ENCODE data around the gene MMP14. TPM values are rescaled to one million over a fixed set of nuclear protein-coding genes. Genes with fewer than 3 reads are reported as not detected.
A peak's percentile ranks its signal among the peaks of the same experiment; 100 is the strongest.

MMP14 gene
- total and polyA plus RNA-seq, 9 of the 15 experiments (the other 6 are each of a cell fraction or from before 2014, with no cell fraction given), result 0.36 to 5.8 (median 1.3) TPM; not detected in 2

GRCh38 chr14:22871224-22872032 is 35.0 kb downstream of the MMP14 start, which contains the start of gene LRP10 (continued):
- TF ChIP-seq MBD1 (CRISPR knock-in tag; IDR thresholded peaks at IDR 0.05), result no peak
- TF ChIP-seq KLF1 (tag; IDR thresholded peaks at IDR 0.05), result peak; percentile 80
- no peak for TF ChIP-seq HDAC8 (tag; IDR thresholded peaks at IDR 0.05)
- no peak for TF ChIP-seq BCL6 (CRISPR knock-in tag; IDR thresholded peaks at IDR 0.05)
- TF ChIP-seq KLF16 (IDR thresholded peaks at IDR 0.05), result no peak
- TF ChIP-seq RB1 (IDR thresholded peaks at IDR 0.05; ENCODE audit: low read depth), result peak; percentile 70
- no peak for TF ChIP-seq SAP30 (IDR thresholded peaks at IDR 0.05; ENCODE audit: borderline replicate concordance, insufficient read depth, low read depth, low read length, poor library complexity, severe bottlenecking)
- peak; percentile 42; the same call in 1 of the 2 replicates for TF ChIP-seq NBN (IDR thresholded peaks at IDR 0.05; ENCODE audit: low read depth)
- TF ChIP-seq BRF1 (IDR thresholded peaks at IDR 0.05; ENCODE audit: borderline replicate concordance, extremely low read depth, insufficient read length), result no peak
- no peak for TF ChIP-seq ZKSCAN1 (IDR thresholded peaks at IDR 0.05; ENCODE audit: low read depth, low read length)
- TF ChIP-seq NCOA1 (IDR thresholded peaks at IDR 0.05; ENCODE audit: low read depth), result no peak
- TF ChIP-seq ZNF121 (CRISPR knock-in tag; conservative IDR thresholded peaks at IDR 0.05), result no peak
- TF ChIP-seq, protein P1, sequence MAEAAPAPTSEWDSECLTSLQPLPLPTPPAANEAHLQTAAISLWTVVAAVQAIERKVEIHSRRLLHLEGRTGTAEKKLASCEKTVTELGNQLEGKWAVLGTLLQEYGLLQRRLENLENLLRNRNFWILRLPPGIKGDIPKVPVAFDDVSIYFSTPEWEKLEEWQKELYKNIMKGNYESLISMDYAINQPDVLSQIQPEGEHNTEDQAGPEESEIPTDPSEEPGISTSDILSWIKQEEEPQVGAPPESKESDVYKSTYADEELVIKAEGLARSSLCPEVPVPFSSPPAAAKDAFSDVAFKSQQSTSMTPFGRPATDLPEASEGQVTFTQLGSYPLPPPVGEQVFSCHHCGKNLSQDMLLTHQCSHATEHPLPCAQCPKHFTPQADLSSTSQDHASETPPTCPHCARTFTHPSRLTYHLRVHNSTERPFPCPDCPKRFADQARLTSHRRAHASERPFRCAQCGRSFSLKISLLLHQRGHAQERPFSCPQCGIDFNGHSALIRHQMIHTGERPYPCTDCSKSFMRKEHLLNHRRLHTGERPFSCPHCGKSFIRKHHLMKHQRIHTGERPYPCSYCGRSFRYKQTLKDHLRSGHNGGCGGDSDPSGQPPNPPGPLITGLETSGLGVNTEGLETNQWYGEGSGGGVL (CRISPR knock-in tag; IDR thresholded peaks at IDR 0.05), result no peak
- TF ChIP-seq RAD21 (CRISPR knock-in tag; conservative IDR thresholded peaks at IDR 0.05 in 1 of 2, IDR thresholded peaks at IDR 0.05 in 1 of 2), result 0 out of 4 replicates have a peak, but pooled peaks of 1 of the 2 experiments have one; percentile 10
- TF ChIP-seq NFIC (IDR thresholded peaks at IDR 0.05), result peak; percentile 0
- TF ChIP-seq ZC3H11A (IDR thresholded peaks at IDR 0.05; ENCODE audit: low read depth, low read length), result no peak
- peak; percentile 69 for TF ChIP-seq PCBP1 (IDR thresholded peaks at IDR 0.05; ENCODE audit: low read depth, low read length, poor library complexity, severe bottlenecking)
- no peak for TF ChIP-seq ZNF830 (CRISPR knock-in tag; IDR thresholded peaks at IDR 0.05)
- peak; percentile 84 for TF ChIP-seq TFAP4 (CRISPR knock-in tag; IDR thresholded peaks at IDR 0.05; ENCODE audit: borderline replicate concordance)
- TF ChIP-seq ZNF184 (CRISPR knock-in tag; IDR thresholded peaks at IDR 0.05), result no peak
- TF ChIP-seq, protein P2, sequence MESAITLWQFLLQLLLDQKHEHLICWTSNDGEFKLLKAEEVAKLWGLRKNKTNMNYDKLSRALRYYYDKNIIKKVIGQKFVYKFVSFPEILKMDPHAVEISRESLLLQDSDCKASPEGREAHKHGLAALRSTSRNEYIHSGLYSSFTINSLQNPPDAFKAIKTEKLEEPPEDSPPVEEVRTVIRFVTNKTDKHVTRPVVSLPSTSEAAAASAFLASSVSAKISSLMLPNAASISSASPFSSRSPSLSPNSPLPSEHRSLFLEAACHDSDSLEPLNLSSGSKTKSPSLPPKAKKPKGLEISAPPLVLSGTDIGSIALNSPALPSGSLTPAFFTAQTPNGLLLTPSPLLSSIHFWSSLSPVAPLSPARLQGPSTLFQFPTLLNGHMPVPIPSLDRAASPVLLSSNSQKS (CRISPR knock-in tag; IDR thresholded peaks at IDR 0.05), result no peak
- no peak for TF ChIP-seq ZFP36 (IDR thresholded peaks at IDR 0.05; ENCODE audit: low read depth, low read length, partially characterized antibody)

Measured in K562 (cell line).